GM18870 (cell line): ENCODE data around the gene EXOSC2.

Experiments used
- ATAC-seq: cut with Tn5 transposase; IDR thresholded peaks from one replicate; pipeline ENCODE4 v1.9.1; 2021; ENCODE audit warnings: moderate library complexity; ENCODE audit not compliant: unreplicated experiment

EXOSC2 gene

GRCh38 chr9:130693426-130694191 is at the start of gene EXOSC2:
Gene EXOSC2 (plus strand): TSS chr9:130693780. CDS start chr9:130693792, 12 bp downstream.
- peak; percentile 82 for ATAC-seq

- ATAC-seq, result no peak
Measured at GRCh38 chr9:130651221-130651620, 42.4 kb upstream of the EXOSC2 start.

- no peak for ATAC-seq
Measured at GRCh38 chr9:130651752-130652151, 41.8 kb upstream of the EXOSC2 start.

GRCh38 chr9:130654879-130655278 is 38.7 kb upstream of the EXOSC2 start:
- no peak for ATAC-seq

GRCh38 chr9:130658893-130659698 is 34.5 kb upstream of the EXOSC2 start:
- ATAC-seq, result no peak

- no peak for ATAC-seq
Measured at GRCh38 chr9:130659699-130660248, 33.8 kb upstream of the EXOSC2 start.

GRCh38 chr9:130660326-130660682 is 33.3 kb upstream of the EXOSC2 start:
- ATAC-seq, result no peak

- no peak for ATAC-seq
Measured at GRCh38 chr9:130660683-130661450, 32.7 kb upstream of the EXOSC2 start.

GRCh38 chr9:130661451-130662098 is 32.0 kb upstream of the EXOSC2 start:
- no peak for ATAC-seq

- ATAC-seq, result no peak
Measured at GRCh38 chr9:130662099-130662969, 31.2 kb upstream of the EXOSC2 start.

GRCh38 chr9:130662970-130663257 is 30.7 kb upstream of the EXOSC2 start:
- ATAC-seq, result no peak

GRCh38 chr9:130663258-130663976 is 30.2 kb upstream of the EXOSC2 start:
- no peak for ATAC-seq

GRCh38 chr9:130663977-130664250 is 29.7 kb upstream of the EXOSC2 start:
- no peak for ATAC-seq

- ATAC-seq, result no peak
Measured at GRCh38 chr9:130664251-130665028, 29.1 kb upstream of the EXOSC2 start, which contains the start of gene PRDM12. Gene PRDM12 (plus strand): TSS chr9:130664594. CDS start chr9:130664654, 60 bp downstream.

- ATAC-seq, result no peak
Measured at GRCh38 chr9:130665029-130665430, 28.6 kb upstream of the EXOSC2 start.

- no peak for ATAC-seq
Measured at GRCh38 chr9:130665431-130666392, 27.9 kb upstream of the EXOSC2 start.

- ATAC-seq, result no peak
Measured at GRCh38 chr9:130666393-130667119, 27.0 kb upstream of the EXOSC2 start.
